SK-N-MC (cell line): ENCODE data around the gene XPNPEP1.

Experiments
- DNase-seq: peaks from one replicate; pipeline ENCODE4 v3.0.0-alpha.2; 2011; ENCODE audit warnings: low read depth, low spot score
- H3K27ac ChIP-seq: fragments of 200-600 bp; sonication (generic); 2 replicates; pipeline ENCODE4 v1.5.1; 2016; ENCODE audit warnings: mixed run types
- H3K36me3 ChIP-seq: fragments of 200-600 bp; sonication (generic); 2 replicates; pipeline ENCODE4 v1.6.1; 2017; ENCODE audit warnings: antibody characterized with exemption, low read length, mixed read lengths; ENCODE audit not compliant: insufficient read depth
- H3K4me3 ChIP-seq: fragments of 200-600 bp; sonication (generic); 2 replicates; pipeline ENCODE4 v1.5.1; 2016
- H3K9ac ChIP-seq: fragments of 200-600 bp; sonication (generic); 2 replicates; pipeline ENCODE4 v1.8.0; 2017; ENCODE audit warnings: mixed run types, mixed read lengths; ENCODE audit not compliant: insufficient read length
- H3K9me3 ChIP-seq: fragments of 200-600 bp; sonication (generic); 2 replicates; pipeline ENCODE4 v1.6.1; 2017; ENCODE audit warnings: low read depth, mild to moderate bottlenecking, antibody characterized with exemption, low read length, moderate library complexity, mixed read lengths
- EZH2 ChIP-seq: fragments of 200-600 bp; sonication (generic); IDR thresholded peaks from one replicate; pipeline ENCODE4 v1.6.1; 2017; ENCODE audit warnings: antibody characterized with exemption
- FOXP2 ChIP-seq: optimal IDR thresholded peaks from 2 replicates; pipeline ENCODE3; 2011; ENCODE audit warnings: mild to moderate bottlenecking, moderate library complexity; ENCODE audit not compliant: insufficient read depth; ENCODE audit errors: extremely low read length, control extremely low read depth
- POLR2AphosphoS5 ChIP-seq: IDR thresholded peaks from 2 replicates; pipeline ENCODE4 v1.6.1; 2012; ENCODE audit warnings: mild to moderate bottlenecking, low read depth, low read length, borderline replicate concordance

The XPNPEP1 gene

GRCh38 chr10:109931163-109931562 is 7.9 kb upstream of the XPNPEP1 start:
- no peaks in the 10 kb centered on the region for H3K9me3 ChIP-seq
- TF ChIP-seq FOXP2 (no peak), POLR2AphosphoS5 (no peak), EZH2 (no peak)
- DNase-seq: no peak
- H3K27ac ChIP-seq: no peak overlapping the region
- no peak overlapping the region for H3K4me3 ChIP-seq
- no peak overlapping the region for H3K9ac ChIP-seq
- no peaks in the 10 kb centered on the region for H3K36me3 ChIP-seq

- no peak for DNase-seq
- no peak overlapping the region for H3K9ac ChIP-seq
- H3K4me3 ChIP-seq: no peak overlapping the region
- TF ChIP-seq POLR2AphosphoS5: no peak
- no peak for TF ChIP-seq FOXP2
- TF ChIP-seq EZH2: no peak
- H3K9me3 ChIP-seq: no peaks in the 10 kb centered on the region
- H3K27ac ChIP-seq: no peak overlapping the region
- no peaks in the 10 kb centered on the region for H3K36me3 ChIP-seq
These were observed 6.3 kb upstream of the XPNPEP1 start for GRCh38 chr10:109929501-109930219.

- Histone ChIP-seq H3K4me3 (no peak overlapping the region), H3K27ac (no peak overlapping the region), H3K9ac (no peak overlapping the region), H3K36me3 (no peaks in the 10 kb centered on the region), H3K9me3 (no peaks in the 10 kb centered on the region)
- no peak for TF ChIP-seq POLR2AphosphoS5
- no peak for TF ChIP-seq FOXP2
- no peak for TF ChIP-seq EZH2
- DNase-seq: no peak
These were observed 5.2 kb upstream of the XPNPEP1 start for GRCh38 chr10:109928475-109928891.

- Histone ChIP-seq H3K36me3 (no peaks in the 10 kb centered on the region), H3K9ac (no peak overlapping the region), H3K27ac (no peak overlapping the region), H3K4me3 (no peak overlapping the region), H3K9me3 (no peaks in the 10 kb centered on the region)
- no peak for TF ChIP-seq POLR2AphosphoS5
- TF ChIP-seq EZH2: no peak
- TF ChIP-seq FOXP2: no peak
- DNase-seq: no peak
These were observed 3.5 kb upstream of the XPNPEP1 start for GRCh38 chr10:109926825-109927224.

GRCh38 chr10:109926061-109926745 is 2.9 kb upstream of the XPNPEP1 start:
- Histone ChIP-seq H3K27ac (no peak overlapping the region), H3K9me3 (no peaks in the 10 kb centered on the region), H3K4me3 (no peak overlapping the region), H3K36me3 (no peaks in the 10 kb centered on the region), H3K9ac (no peak overlapping the region)
- no peak for TF ChIP-seq POLR2AphosphoS5
- TF ChIP-seq EZH2: no peak
- TF ChIP-seq FOXP2: no peak
- DNase-seq: no peak

GRCh38 chr10:109924967-109925620 is 1.8 kb upstream of the XPNPEP1 start:
- no peak overlapping the region for H3K27ac ChIP-seq
- DNase-seq: no peak
- no peak for TF ChIP-seq POLR2AphosphoS5
- TF ChIP-seq EZH2: no peak
- no peak for TF ChIP-seq FOXP2
- H3K4me3 ChIP-seq: no peak overlapping the region
- H3K9ac ChIP-seq: no peak overlapping the region
- no peaks in the 10 kb centered on the region for H3K9me3 ChIP-seq
- H3K36me3 ChIP-seq: no peaks in the 10 kb centered on the region

GRCh38 chr10:109924087-109924486 is 776 bp upstream of the XPNPEP1 start:
- TF ChIP-seq POLR2AphosphoS5 (no peak), EZH2 (no peak), FOXP2 (no peak)
- no peaks in the 10 kb centered on the region for H3K9me3 ChIP-seq
- no peaks in the 10 kb centered on the region for H3K36me3 ChIP-seq
- H3K9ac ChIP-seq: no peak overlapping the region
- no peak overlapping the region for H3K27ac ChIP-seq
- peak overlapping the region; percentile 78; the same call in 1 of the 2 replicates for H3K4me3 ChIP-seq
- DNase-seq: no peak

- H3K36me3 ChIP-seq: no peaks in the 10 kb centered on the region
- DNase-seq: no peak
- H3K4me3 ChIP-seq: peak overlapping the region; percentile 78
- no peaks in the 10 kb centered on the region for H3K9me3 ChIP-seq
- H3K9ac ChIP-seq: peak overlapping the region; percentile 57
- TF ChIP-seq FOXP2 (no peak), POLR2AphosphoS5 (no peak), EZH2 (no peak)
- H3K27ac ChIP-seq: no peak overlapping the region
These were observed 844 bp downstream of the XPNPEP1 start for GRCh38 chr10:109922358-109922975.
